GM12878 (cell line): ENCODE data around the gene FNDC3B. TPM values are rescaled to one million over a fixed set of nuclear protein-coding genes. Genes with fewer than 3 reads are reported as not detected.

Experiments
- ATAC-seq: fragments of 200-7000 bp; cut with Tn5 transposase; 3 replicates; pipeline ENCODE4 v1.9.1; 2020; ENCODE audit warnings: mild to moderate bottlenecking, moderate library complexity
- BruUV-seq: library from RNA; stranded (reverse); fragments of 400-500 nt; replicated peaks from 2 replicates; lab custom pipeline; 2021; lab: Mats Ljungman, UMichigan
- CTCF ChIA-PET: fragments of 300-600 bp; sonication (Branson Sonifier 250); formaldehyde crosslinking; extraction: SDS; loops from one replicate; lab custom pipeline; 2021; ENCODE audit warnings: inconsistent platforms; lab: Yijun Ruan, JAX
- POLR2A ChIA-PET: fragments of 350-600 bp; formaldehyde crosslinking; extraction: SDS; loops from one replicate; lab custom pipeline; 2021; ENCODE audit warnings: inconsistent platforms; lab: Charles Lee
- RAD21 ChIA-PET: fragments of 300-600 bp; sonication (Branson Sonifier 250); formaldehyde crosslinking; loops from one replicate; lab custom pipeline; 2023; ENCODE audit warnings: antibody characterized with exemption; ENCODE audit not compliant: unreplicated experiment; lab: Charles Lee
- SMC1A ChIA-PET: fragments of 300-600 bp; sonication (Branson Sonifier 250); formaldehyde crosslinking; loops from one replicate; lab custom pipeline; 2023; ENCODE audit not compliant: unreplicated experiment, uncharacterized antibody; lab: Charles Lee
- DNase-seq: peaks from one replicate; pipeline ENCODE4 v3.0.0-alpha.2; 2011; ENCODE audit warnings: low read depth, low spot score
- FAIRE-seq: peaks from 3 replicates; lab custom pipeline; 2011; peaks lifted over from hg19 to GRCh38; lab: Jason Lieb, UNC
- H2AFZ ChIP-seq: 2 replicates; pipeline ENCODE4 v1.6.0; 2011; ENCODE audit warnings: low read depth, low read length, control low read depth; ENCODE audit not compliant: control insufficient read depth
- H3K27ac ChIP-seq: 2 replicates; pipeline ENCODE4 v1.5.1; 2011; ENCODE audit warnings: control low read depth; ENCODE audit not compliant: control insufficient read depth, insufficient read depth
- H3K27me3 ChIP-seq, 2 experiments: replicated peaks in 1 of 2; 2 replicates each; pipeline versions ENCODE4 v1.6.0 to v1.6.1; 2011; ENCODE audit warnings: low read length in 1 of 2; ENCODE audit not compliant: control insufficient read depth in 2 of 2, insufficient read depth in 2 of 2
- H3K36me3 ChIP-seq, 2 experiments: 2 replicates each; pipeline ENCODE4 v1.5.1; 2011; ENCODE audit warnings: low read length in 1 of 2; ENCODE audit not compliant: control insufficient read depth in 2 of 2, insufficient read depth in 2 of 2
- H3K4me1 ChIP-seq: 2 replicates; pipeline ENCODE4 v1.6.1; 2011; ENCODE audit warnings: mild to moderate bottlenecking, low read length, moderate library complexity, mixed read lengths; ENCODE audit not compliant: control insufficient read depth, insufficient read depth
- H3K4me2 ChIP-seq: 2 replicates; pipeline ENCODE4 v1.6.0; 2011; ENCODE audit warnings: control low read depth; ENCODE audit not compliant: control insufficient read depth, insufficient read depth
- H3K4me3 ChIP-seq: fragments of 200-600 bp; sonication (generic); 2 replicates; pipeline ENCODE4 v1.5.1; 2016
- H3K79me2 ChIP-seq: 2 replicates; pipeline ENCODE4 v1.6.0; 2011; ENCODE audit warnings: low read length; ENCODE audit not compliant: control insufficient read depth, insufficient read depth
- H3K9ac ChIP-seq: 2 replicates; pipeline ENCODE4 v1.8.0; 2011; ENCODE audit warnings: low read length, control low read depth, mixed read lengths; ENCODE audit not compliant: control insufficient read depth, insufficient read depth
- H3K9me3 ChIP-seq: replicated peaks from 3 replicates; pipeline ENCODE4 v1.5.1; 2011; ENCODE audit warnings: mild to moderate bottlenecking, low read length; ENCODE audit not compliant: control insufficient read depth, insufficient read depth
- H4K20me1 ChIP-seq: 2 replicates; pipeline ENCODE4 v1.6.0; 2011; ENCODE audit not compliant: control insufficient read depth, insufficient read depth
- EGR1 ChIP-seq, 2 experiments: IDR thresholded peaks; 1 replicate in 1 of 2; 2 replicates in 1 of 2; pipeline ENCODE4 v1.6.1; 2011 to 2012; ENCODE audit warnings: low read depth in 2 of 2, low read length in 2 of 2, borderline replicate concordance in 1 of 2, mild to moderate bottlenecking in 1 of 2, moderate library complexity in 1 of 2
- FOS ChIP-seq: IDR thresholded peaks from 3 replicates; pipeline ENCODE4 v1.6.1; 2011; ENCODE audit warnings: borderline replicate concordance; ENCODE audit not compliant: insufficient read length; ENCODE audit errors: extremely low read depth
- MTA3 ChIP-seq: IDR thresholded peaks from 2 replicates; pipeline ENCODE4 v1.6.1; 2012; ENCODE audit warnings: low read length, inconsistent platforms, borderline replicate concordance
- MYC ChIP-seq: IDR thresholded peaks from 2 replicates; pipeline ENCODE4 v1.6.1; 2011; ENCODE audit warnings: mild to moderate bottlenecking, low read length, moderate library complexity, inconsistent platforms; ENCODE audit not compliant: insufficient read depth, insufficient replicate concordance, insufficient read length, severe bottlenecking
- NFYB ChIP-seq: IDR thresholded peaks from 2 replicates; pipeline ENCODE4 v1.6.1; 2011; ENCODE audit warnings: low read depth, mild to moderate bottlenecking, low read length, improper control_type of control experiment, moderate library complexity; ENCODE audit not compliant: insufficient read depth
- NRF1 ChIP-seq: conservative IDR thresholded peaks from 2 replicates; pipeline ENCODE4 v1.6.1; 2011; ENCODE audit warnings: mild to moderate bottlenecking, low read depth, low read length, improper control_type of control experiment
- RFX5 ChIP-seq: IDR thresholded peaks from 2 replicates; pipeline ENCODE4 v1.6.1; 2011; ENCODE audit warnings: low read depth, low read length, improper control_type of control experiment
- SIX5 ChIP-seq: IDR thresholded peaks from 2 replicates; pipeline ENCODE4 v1.6.1; 2011; ENCODE audit warnings: mild to moderate bottlenecking, low read depth, low read length, moderate library complexity; ENCODE audit not compliant: severe bottlenecking
- SREBF1 ChIP-seq: IDR thresholded peaks from 2 replicates; pipeline ENCODE4 v1.6.1; 2012; ENCODE audit warnings: mild to moderate bottlenecking, low read length
- TCF12 ChIP-seq: IDR thresholded peaks from 2 replicates; pipeline ENCODE4 v1.6.1; 2011; ENCODE audit warnings: low read depth, mild to moderate bottlenecking, low read length
- ZBED1 ChIP-seq: IDR thresholded peaks from 2 replicates; pipeline ENCODE4 v1.6.1; 2016; ENCODE audit warnings: borderline replicate concordance
- ZNF24 ChIP-seq: fragments of 450-650 bp; IDR thresholded peaks from 2 replicates; pipeline ENCODE4 v1.6.1; 2017; ENCODE audit warnings: antibody characterized with exemption, mild to moderate bottlenecking
- WGBS: methylation state at CpG from one replicate; pipeline ENCODE4 v1.1.6; 2016; ENCODE audit warnings: low lambda C conversion rate; ENCODE audit not compliant: insufficient replicate concordance, insufficient coverage; ENCODE audit errors: missing lambda C conversion rate; 5-methylcytosine and 5-hydroxymethylcytosine counted together
- in situ Hi-C: fragments of 300-500 bp; cut with MboI; formaldehyde crosslinking; loops from 9 replicates; pipeline ENCODE4 v1.14.3; 2018; ENCODE audit warnings: mixed read lengths
- intact Hi-C: fragments of 100-400 bp; cut with micrococcal nuclease; formaldehyde crosslinking; loops from one replicate; pipeline ENCODE4 v1.14.2; 2022; ENCODE audit not compliant: unreplicated experiment
- polyA plus RNA-seq, 11 experiments: library from polyadenylated mRNA; depleted of rRNA in 4 of 11; unstranded in 6 of 11; stranded (reverse) in 5 of 11; fragments of >200 nt; fragmentation: Nextera tagmentation in 4 of 11; fragmentation: Illumina TruSeq in 1 of 11; extraction: Ambion mirVana in 4 of 11; extraction: Trizol in 1 of 11; gene quantifications; 1 replicate in 1 of 11; 2 replicates in 10 of 11; pipeline versions ENCODE4 v1.2.1 to v1.2.3, GENCODE V29; 2011 to 2016; ENCODE audit warnings: inconsistent platforms in 2 of 11, missing spikeins in 2 of 11, low read depth in 1 of 11
- total RNA-seq, 4 experiments: library from RNA; depleted of rRNA in 3 of 4; stranded (reverse); fragments of >200 nt in 3 of 4; fragmentation: Illumina TruSeq in 1 of 4; extraction: Trizol in 1 of 4; gene quantifications; 2 replicates each; pipeline versions ENCODE4 v1.2.1 to v1.2.3, GENCODE V29; 2013 to 2021
- TF ChIP-seq, protein P1 (sequence below): fragments of 450-650 bp; formaldehyde crosslinking; IDR thresholded peaks from 2 replicates; pipeline ENCODE4 v1.4.0; 2022; ENCODE audit warnings: mild to moderate bottlenecking, moderate library complexity

Gene FNDC3B
- total and polyA plus RNA-seq, 10 of the 15 experiments (the other 5 are each of a cell fraction or from before 2014, with no cell fraction given) = 7.9 to 35.0 (median 18.5) TPM

DNA sequence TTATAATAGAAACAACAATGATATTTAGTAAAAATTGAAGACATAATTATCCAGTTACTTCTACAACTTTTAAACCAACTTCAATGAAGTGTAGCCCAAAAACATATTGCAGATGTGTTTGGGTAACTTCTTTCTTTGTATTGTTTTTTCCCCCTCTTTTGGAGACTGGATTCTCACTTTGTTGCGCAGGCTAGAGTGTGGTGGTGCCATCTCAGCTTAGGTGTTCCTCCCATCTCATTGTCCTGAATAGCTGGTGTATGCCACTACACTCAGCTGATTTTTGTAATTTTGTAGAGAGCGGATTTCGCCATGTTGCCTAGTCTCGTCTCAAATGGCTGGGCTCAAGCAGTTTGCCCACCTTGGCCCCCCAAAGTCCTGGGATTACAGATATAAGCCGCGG, 148.1 kb downstream of the FNDC3B start:
- H3K36me3 ChIP-seq = peaks cover 0 to 4% of the 10 kb centered on the region in 2 experiments; a peak in 2 of 4 replicates
- no peak overlapping the region for H3K9ac ChIP-seq
- H4K20me1 ChIP-seq = no peaks in the 10 kb centered on the region
- no peaks in the 10 kb centered on the region for H3K27me3 ChIP-seq
- H2AFZ ChIP-seq = no peak overlapping the region
- WGBS = 99% methylated on average over 6 of the region's 6 CpGs
- ChIA-PET POLR2A (no interaction called here), RAD21 (no interaction called here), CTCF (no interaction called here)
- ATAC-seq = no peak
- no peak overlapping the region for H3K4me2 ChIP-seq
- FAIRE-seq = no peak
- intact Hi-C loops (no loop called here), in situ Hi-C loops (no loop called here)
- H3K4me1 ChIP-seq = peaks cover 15% of the 10 kb centered on the region
- peaks cover 12% of the 10 kb centered on the region for H3K79me2 ChIP-seq
- TF ChIP-seq NFYB (no peak), EGR1 (IDR thresholded peaks at IDR 0.05; ENCODE audit: borderline replicate concordance in 1 of 2, low read depth in 2 of 2, low read length in 2 of 2) (no peak), SREBF1 (no peak), ZBED1 (no peak), SIX5 (no peak), ZNF24 (no peak), NRF1 (no peak), MTA3 (no peak), FOS (no peak), TCF12 (no peak), RFX5 (no peak), MYC (no peak)
- TF ChIP-seq, protein P1, sequence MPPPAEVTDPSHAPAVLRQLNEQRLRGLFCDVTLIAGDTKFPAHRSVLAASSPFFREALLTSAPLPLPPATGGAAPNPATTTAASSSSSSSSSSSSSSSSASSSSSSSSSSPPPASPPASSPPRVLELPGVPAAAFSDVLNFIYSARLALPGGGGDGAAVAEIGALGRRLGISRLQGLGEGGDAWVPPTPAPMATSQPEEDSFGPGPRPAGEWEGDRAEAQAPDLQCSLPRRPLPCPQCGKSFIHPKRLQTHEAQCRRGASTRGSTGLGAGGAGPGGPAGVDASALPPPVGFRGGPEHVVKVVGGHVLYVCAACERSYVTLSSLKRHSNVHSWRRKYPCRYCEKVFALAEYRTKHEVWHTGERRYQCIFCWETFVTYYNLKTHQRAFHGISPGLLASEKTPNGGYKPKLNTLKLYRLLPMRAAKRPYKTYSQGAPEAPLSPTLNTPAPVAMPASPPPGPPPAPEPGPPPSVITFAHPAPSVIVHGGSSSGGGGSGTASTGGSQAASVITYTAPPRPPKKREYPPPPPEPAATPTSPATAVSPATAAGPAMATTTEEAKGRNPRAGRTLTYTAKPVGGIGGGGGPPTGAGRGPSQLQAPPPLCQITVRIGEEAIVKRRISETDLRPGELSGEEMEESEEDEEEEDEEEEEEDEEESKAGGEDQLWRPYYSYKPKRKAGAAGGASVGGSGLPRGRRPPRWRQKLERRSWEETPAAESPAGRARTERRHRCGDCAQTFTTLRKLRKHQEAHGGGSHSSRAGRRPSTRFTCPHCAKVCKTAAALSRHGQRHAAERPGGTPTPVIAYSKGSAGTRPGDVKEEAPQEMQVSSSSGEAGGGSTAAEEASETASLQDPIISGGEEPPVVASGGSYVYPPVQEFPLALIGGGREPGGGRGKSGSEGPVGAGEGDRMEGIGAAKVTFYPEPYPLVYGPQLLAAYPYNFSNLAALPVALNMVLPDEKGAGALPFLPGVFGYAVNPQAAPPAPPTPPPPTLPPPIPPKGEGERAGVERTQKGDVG (CRISPR knock-in tag) = no peak
- TF ChIP-seq, all 136 proteins: peak for 0
- no peak for DNase-seq
- BruUV-seq = no TSS peak
- H3K9me3 ChIP-seq = no peaks in the 10 kb centered on the region; the same call in 2 of the 3 replicates
- SMC1A ChIA-PET = interaction anchor here (1.1 to 2.5 kb wide), 8 partner anchors 8 to 144 kb away, joined by 3 to 12 read pairs (median 6); no protein-coding TSS in a partner anchor
- no peak overlapping the region for H3K4me3 ChIP-seq
- H3K27ac ChIP-seq = no peak overlapping the region
